ENCODE measurements around the gene KIAA1755.

KIAA1755 gene

DNA sequence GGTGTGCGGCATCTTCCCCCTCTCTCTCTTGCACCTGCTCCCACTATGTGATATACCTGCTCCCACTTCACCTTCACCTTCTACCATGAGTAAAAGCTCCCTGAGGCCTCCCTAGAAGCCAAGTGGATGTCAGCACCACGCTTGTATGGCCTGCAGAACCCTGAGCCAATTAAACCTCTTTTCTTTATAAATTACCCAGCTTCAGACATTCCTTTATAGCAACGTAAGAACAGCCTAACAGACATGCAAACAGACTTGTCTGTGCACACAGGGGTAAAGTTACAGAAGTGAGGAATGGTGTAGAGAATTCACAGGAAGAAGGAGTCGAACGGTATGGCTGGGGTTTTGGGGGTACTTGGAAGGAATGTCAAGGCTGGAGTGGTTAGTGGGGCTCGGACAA is 80.7 kb downstream of the KIAA1755 start:
- H3K4me3 ChIP-seq (ENCODE audit: low read depth, low read length) = no peak overlapping the region
- TF ChIP-seq POLR2A (IDR thresholded peaks at IDR 0.05; ENCODE audit: extremely low read depth, insufficient read length) = no peak
- TF ChIP-seq, protein P1, sequence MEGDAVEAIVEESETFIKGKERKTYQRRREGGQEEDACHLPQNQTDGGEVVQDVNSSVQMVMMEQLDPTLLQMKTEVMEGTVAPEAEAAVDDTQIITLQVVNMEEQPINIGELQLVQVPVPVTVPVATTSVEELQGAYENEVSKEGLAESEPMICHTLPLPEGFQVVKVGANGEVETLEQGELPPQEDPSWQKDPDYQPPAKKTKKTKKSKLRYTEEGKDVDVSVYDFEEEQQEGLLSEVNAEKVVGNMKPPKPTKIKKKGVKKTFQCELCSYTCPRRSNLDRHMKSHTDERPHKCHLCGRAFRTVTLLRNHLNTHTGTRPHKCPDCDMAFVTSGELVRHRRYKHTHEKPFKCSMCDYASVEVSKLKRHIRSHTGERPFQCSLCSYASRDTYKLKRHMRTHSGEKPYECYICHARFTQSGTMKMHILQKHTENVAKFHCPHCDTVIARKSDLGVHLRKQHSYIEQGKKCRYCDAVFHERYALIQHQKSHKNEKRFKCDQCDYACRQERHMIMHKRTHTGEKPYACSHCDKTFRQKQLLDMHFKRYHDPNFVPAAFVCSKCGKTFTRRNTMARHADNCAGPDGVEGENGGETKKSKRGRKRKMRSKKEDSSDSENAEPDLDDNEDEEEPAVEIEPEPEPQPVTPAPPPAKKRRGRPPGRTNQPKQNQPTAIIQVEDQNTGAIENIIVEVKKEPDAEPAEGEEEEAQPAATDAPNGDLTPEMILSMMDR (IDR thresholded peaks at IDR 0.05; ENCODE audit: low read depth, low read length) = no peak
- TF ChIP-seq MYC (IDR thresholded peaks at IDR 0.05; ENCODE audit: low read depth, low read length) = no peak
- DNase-seq (ENCODE audit: low read depth) = no peak

DNA sequence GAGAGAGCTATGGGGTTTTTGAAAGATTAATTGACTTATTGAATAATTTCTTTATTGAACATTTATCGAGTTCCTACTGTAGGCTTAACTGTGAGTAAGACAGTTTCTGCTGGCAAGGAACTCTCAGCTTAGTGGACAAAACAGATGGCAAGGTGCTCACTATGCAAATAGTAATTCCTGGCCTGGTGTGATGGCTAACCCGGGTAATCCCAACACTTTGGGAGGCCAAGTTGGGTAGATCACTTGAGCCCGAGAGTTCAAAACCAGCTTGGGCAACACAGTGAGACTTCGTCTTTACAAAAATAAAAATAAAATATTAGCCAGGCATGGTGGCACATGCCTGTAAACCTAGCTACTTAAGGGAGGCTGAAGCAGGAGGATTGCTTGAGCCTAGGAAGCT is 82.0 kb downstream of the KIAA1755 start:
- no peak for TF ChIP-seq MYC (IDR thresholded peaks at IDR 0.05; ENCODE audit: low read depth, low read length)
- TF ChIP-seq, protein P2, sequence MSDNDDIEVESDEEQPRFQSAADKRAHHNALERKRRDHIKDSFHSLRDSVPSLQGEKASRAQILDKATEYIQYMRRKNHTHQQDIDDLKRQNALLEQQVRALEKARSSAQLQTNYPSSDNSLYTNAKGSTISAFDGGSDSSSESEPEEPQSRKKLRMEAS (IDR thresholded peaks at IDR 0.05; ENCODE audit: low read depth, low read length) = no peak
- TF ChIP-seq, protein P1 (IDR thresholded peaks at IDR 0.05; ENCODE audit: low read depth, low read length) = no peak
- no peak for TF ChIP-seq POLR2A (IDR thresholded peaks at IDR 0.05; ENCODE audit: extremely low read depth, insufficient read length)
- DNase-seq (ENCODE audit: low read depth) = no peak
- H3K4me3 ChIP-seq (ENCODE audit: low read depth, low read length) = no peak overlapping the region

DNA sequence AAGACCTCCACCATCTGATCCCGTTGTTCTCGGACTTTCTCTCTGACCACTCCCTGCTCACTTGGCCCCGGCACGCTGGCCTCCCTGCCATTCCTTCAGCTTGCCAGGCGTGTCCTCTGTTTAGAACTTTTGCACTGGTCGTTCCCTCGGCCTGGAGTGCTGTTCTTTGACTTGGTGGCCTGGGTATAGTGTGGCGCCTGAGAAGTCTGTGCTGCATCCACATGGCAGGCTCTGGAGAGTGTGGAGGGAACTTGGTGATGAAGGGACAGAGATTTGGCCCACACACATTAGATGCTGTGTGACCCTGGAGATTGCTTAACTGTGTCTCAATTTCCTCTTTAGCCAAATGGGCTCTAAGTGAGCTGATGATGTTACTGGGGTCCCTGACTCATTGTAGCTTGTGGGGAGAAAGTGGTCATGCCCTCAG is 82.5 kb downstream of the KIAA1755 start:
- H3K4me3 ChIP-seq (ENCODE audit: low read depth, low read length) = no peak overlapping the region
- TF ChIP-seq MYC (IDR thresholded peaks at IDR 0.05; ENCODE audit: low read depth, low read length) (no peak), POLR2A (IDR thresholded peaks at IDR 0.05; ENCODE audit: extremely low read depth, insufficient read length) (no peak)
- TF ChIP-seq, protein P2 (IDR thresholded peaks at IDR 0.05; ENCODE audit: low read depth, low read length) = no peak
- TF ChIP-seq, protein P1 (IDR thresholded peaks at IDR 0.05; ENCODE audit: low read depth, low read length) = no peak
- DNase-seq (ENCODE audit: low read depth) = peak; percentile 79

DNA sequence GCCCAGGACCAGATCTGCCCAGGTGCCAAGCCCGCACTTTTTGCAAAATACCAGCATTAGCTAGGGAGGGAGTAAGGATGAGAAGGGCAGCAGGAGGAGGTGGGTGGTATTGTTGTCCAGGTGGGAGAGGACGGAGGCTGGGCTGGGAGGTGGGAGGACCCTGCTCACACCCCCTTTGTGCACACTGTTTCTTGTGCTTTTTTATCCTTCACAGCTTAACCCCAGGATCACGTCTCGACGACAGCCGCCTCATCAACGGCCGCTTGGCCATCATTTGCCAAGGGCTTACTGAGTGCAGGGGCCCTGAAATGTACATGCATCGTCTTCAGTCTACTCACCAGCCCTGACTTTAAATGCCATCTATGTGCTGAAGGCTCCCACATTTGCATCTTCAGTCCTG is 83.3 kb downstream of the KIAA1755 start:
- DNase-seq (ENCODE audit: low read depth) = no peak
- no peak overlapping the region for H3K4me3 ChIP-seq (ENCODE audit: low read depth, low read length)
- TF ChIP-seq POLR2A (IDR thresholded peaks at IDR 0.05; ENCODE audit: extremely low read depth, insufficient read length) = no peak
- TF ChIP-seq, protein P2 (IDR thresholded peaks at IDR 0.05; ENCODE audit: low read depth, low read length) = no peak
- TF ChIP-seq MYC (IDR thresholded peaks at IDR 0.05; ENCODE audit: low read depth, low read length) = no peak
- TF ChIP-seq, protein P1 (IDR thresholded peaks at IDR 0.05; ENCODE audit: low read depth, low read length) = no peak

DNA sequence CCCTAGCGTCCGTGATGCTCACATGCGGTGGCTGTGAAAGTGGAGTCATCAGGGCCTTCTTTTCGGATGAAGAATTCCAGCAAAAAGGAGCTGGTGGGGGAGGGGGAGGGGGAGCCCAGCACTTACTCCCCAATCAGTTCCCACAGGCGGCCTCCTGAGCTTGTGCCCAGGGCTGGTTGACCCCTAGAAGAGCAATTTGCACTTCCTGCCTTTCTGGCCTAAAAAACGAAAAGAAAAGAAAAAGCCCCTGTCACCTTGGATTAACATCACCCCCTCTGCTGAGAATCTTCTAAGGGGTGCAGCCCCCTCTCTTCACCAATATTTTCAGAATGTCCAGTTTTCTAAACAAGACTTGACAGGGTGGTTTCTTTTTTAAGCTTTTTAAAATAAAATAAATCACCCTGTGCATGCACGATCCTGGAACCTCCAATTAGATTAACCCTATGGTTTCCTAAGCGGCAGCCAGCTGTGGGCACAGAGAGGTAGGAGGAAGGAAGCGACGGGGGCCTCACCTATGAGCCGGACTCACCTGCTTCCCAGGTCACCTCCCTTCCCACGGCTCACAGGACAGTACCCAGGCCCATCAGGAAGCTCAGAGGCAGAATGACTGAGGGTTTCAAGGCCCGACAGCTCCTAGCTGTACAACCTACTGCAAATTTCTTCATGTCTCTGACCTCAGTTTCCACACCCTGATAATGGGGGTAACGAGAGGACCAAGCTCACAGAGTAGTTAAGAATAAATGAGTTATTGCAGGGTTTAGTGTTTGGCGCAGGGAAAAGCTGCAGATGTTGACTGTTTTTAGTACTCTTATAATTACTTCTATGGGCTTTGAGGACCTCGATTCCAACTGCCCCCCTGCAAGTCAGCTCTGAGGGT is 85.0 kb downstream of the KIAA1755 start:
- H3K4me3 ChIP-seq (ENCODE audit: low read depth, low read length) = no peak overlapping the region
- TF ChIP-seq MYC (IDR thresholded peaks at IDR 0.05; ENCODE audit: low read depth, low read length) (no peak), POLR2A (IDR thresholded peaks at IDR 0.05; ENCODE audit: extremely low read depth, insufficient read length) (no peak)
- TF ChIP-seq, protein P2 (IDR thresholded peaks at IDR 0.05; ENCODE audit: low read depth, low read length) = no peak
- TF ChIP-seq, protein P1 (IDR thresholded peaks at IDR 0.05; ENCODE audit: low read depth, low read length) = no peak
- DNase-seq (ENCODE audit: low read depth) = no peak
